Ovary (tissue), 3 donors: ENCODE data around the gene DENND5B.

Experiments used
- CTCF ChIP-seq, 3 donors: fragments of 450-650 bp in 2 of 3; fragments of 200-600 bp in 1 of 3; IDR thresholded peaks; one replicate each; pipeline versions ENCODE4 v1.5.1 to v1.8.0; 2016 to 2022; ENCODE audit warnings: antibody characterized with exemption in 3 of 3, mild to moderate bottlenecking in 1 of 3
- EP300 ChIP-seq: sonication (generic); formaldehyde crosslinking; IDR thresholded peaks from one replicate; pipeline ENCODE4 v1.6.1; 2017; ENCODE audit warnings: antibody characterized with exemption
- POLR2A ChIP-seq: fragments of 450-650 bp; IDR thresholded peaks from one replicate; pipeline ENCODE4 v1.6.1; 2017; ENCODE audit warnings: antibody characterized with exemption, mild to moderate bottlenecking, moderate library complexity
- donor health status: DM: no; HTN: no; CAD: no.

DNA sequence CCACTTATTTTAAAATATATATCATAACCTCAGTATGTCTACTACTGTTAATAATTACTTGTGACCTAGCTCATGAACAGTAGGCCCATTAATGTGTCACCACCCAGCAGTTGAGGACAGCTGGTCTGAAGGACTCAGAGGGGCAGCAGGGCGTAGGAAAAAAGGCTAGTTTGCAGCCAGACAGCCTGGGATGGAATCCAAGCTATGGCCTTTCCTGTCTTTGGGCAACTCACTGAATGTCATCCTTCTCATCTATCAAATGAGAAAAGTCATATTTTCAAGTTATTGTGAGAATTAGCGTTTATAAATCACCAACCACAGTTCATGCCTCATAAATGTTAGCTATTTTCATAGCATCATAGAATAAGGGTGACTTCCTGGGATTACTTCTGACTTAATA, 12.3 kb downstream of the DENND5B start:
- TF ChIP-seq CTCF (IDR thresholded peaks at IDR 0.05) (no peak), POLR2A (no peak), EP300 (no peak)
